ENCODE measurements around the gene ARHGAP11A. TPM values are rescaled to one million over a fixed set of nuclear protein-coding genes. Genes with fewer than 3 reads are reported as not detected.
A peak's percentile ranks its signal among the peaks of the same experiment; 100 is the strongest.

The ARHGAP11A gene
- total RNA-seq, 1 experiment from 2014 or later, result 102 TPM

DNA sequence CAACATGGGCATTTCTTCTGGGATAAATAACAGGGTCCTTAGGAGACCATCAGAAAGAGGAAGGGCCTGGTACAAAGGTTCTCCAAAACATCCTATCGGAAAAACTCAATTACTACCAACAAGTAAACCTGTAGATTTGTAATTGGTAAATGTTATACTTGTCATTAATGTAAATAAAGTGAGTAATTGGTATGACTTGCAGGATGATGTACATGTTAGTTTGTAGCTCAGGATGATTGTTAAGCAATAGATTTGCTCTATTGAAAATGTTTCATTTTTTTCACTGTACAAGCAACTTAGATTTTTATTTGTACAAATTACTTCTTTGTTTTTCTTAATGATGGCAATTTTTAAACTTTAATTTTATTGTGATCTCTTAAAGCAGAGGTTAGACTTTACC lies 22.4 kb downstream of the ARHGAP11A start:
- Histone ChIP-seq H3K9me3 (ENCODE audit: control insufficient read depth in 1 of 2, insufficient read depth in 1 of 2, low read depth in 1 of 2, low read length in 2 of 2) (no peaks in the 10 kb centered on the region), H4K20me1 (ENCODE audit: insufficient read depth) (no peaks in the 10 kb centered on the region), H3K4me2 (ENCODE audit: low read length) (no peak overlapping the region), H3K27me3 (ENCODE audit: insufficient read depth, low read length) (no peaks in the 10 kb centered on the region), H3K36me3 (ENCODE audit: control insufficient read depth in 1 of 2, insufficient read depth in 2 of 2, low read length in 2 of 2) (peaks cover 66 to 67% of the 10 kb centered on the region in 2 experiments), H3K4me1 (ENCODE audit: control insufficient read depth in 1 of 2, insufficient read depth in 2 of 2, low read length in 2 of 2) (no peaks in the 10 kb centered on the region), H3K79me2 (ENCODE audit: insufficient read depth, low read length) (peaks cover 34% of the 10 kb centered on the region), H2AFZ (ENCODE audit: low read depth, low read length, poor library complexity, severe bottlenecking) (no peak overlapping the region), H3K9me2 (ENCODE audit: insufficient read depth) (no peaks in the 10 kb centered on the region), H3K27ac (ENCODE audit: low read depth, low read length) (no peak overlapping the region), H3K9ac (ENCODE audit: low read length) (no peak overlapping the region), H3K4me3 (replicated peaks in 1 of 2; ENCODE audit: low read depth in 1 of 2, low read length in 2 of 2) (no peak overlapping the region)
- CTCF ChIA-PET, result no interaction called here
- POLR2A ChIA-PET, result no interaction called here
- RAD21 ChIA-PET (ENCODE audit: low non-redundant PET in 1 of 2, low total read pairs in 2 of 2, uncharacterized antibody in 2 of 2, unreplicated experiment in 2 of 2), result no interaction called here
- DNase-seq (ENCODE audit: low read depth, low spot score) (no peak), ATAC-seq (no peak)
- TF ChIP-seq POLR2AphosphoS5 (IDR thresholded peaks at IDR 0.05; ENCODE audit: low read depth, low read length) (no peak), CBX3 (IDR thresholded peaks at IDR 0.05; ENCODE audit: low read depth) (no peak), SP1 (IDR thresholded peaks at IDR 0.05; ENCODE audit: low read depth) (no peak), CEBPB (IDR thresholded peaks at IDR 0.05; ENCODE audit: low read depth) (no peak), JUND (IDR thresholded peaks at IDR 0.05) (no peak), ZFX (IDR thresholded peaks at IDR 0.05) (no peak)
- TF ChIP-seq, protein P1, sequence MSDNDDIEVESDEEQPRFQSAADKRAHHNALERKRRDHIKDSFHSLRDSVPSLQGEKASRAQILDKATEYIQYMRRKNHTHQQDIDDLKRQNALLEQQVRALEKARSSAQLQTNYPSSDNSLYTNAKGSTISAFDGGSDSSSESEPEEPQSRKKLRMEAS (IDR thresholded peaks at IDR 0.05), result no peak
- intact Hi-C loops (cut with micrococcal nuclease), result no loop called here
- no TSS peak for BruUV-seq (replicated peaks)

DNA sequence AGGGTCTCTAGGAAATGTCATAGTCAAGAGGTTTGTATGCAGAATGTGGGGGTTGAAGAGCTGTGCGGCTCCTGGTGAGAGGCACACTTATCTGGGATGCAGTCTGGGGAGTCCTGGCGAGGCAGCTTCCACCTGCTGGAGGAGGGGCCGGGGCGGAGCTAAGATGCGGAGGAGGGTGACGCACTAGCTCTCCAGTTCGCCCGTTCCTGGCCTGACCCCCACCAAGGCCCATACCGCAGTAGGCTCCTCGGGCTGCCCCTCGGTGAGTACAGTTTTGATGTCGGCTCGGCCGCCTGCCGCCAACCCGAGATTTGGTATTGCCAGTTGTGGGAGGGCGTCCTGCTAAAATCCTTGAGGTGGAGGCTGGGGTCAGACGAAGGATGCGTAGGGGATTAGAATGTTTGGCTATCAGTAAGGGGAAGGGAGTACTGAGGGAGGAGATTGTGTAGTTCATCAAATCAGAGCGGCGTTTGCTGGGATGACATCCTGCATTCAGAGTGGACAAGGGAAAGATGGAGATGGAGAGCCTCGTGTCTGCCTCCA lies 26.3 kb downstream of the ARHGAP11A start, which contains the start of gene SCG5:
SCG5 (plus strand) TSS at position 194 of the 543 bp plus-strand sequence. CDS start 1,883 bp downstream, outside the sequence.
- peak; percentile 52 for ATAC-seq
- no peak within 1 kb of the TSS for H3K4me2 ChIP-seq (ENCODE audit: low read length)
- intact Hi-C loops (cut with micrococcal nuclease), result no loop called here
- no peak within 1 kb of the TSS for H3K27ac ChIP-seq (ENCODE audit: low read depth, low read length)
- TF ChIP-seq ZFX (IDR thresholded peaks at IDR 0.05) (no peak), POLR2AphosphoS5 (IDR thresholded peaks at IDR 0.05; ENCODE audit: low read depth, low read length) (no peak), POLR2A (IDR thresholded peaks at IDR 0.05; ENCODE audit: borderline replicate concordance, extremely low read depth, insufficient read depth, insufficient read length) (no peak), EZH2 (IDR thresholded peaks at IDR 0.05) (no peak), TCF7L2 (IDR thresholded peaks at IDR 0.05; ENCODE audit: borderline replicate concordance, extremely low read depth, insufficient read depth, insufficient read length) (no peak), JUND (IDR thresholded peaks at IDR 0.05) (no peak), ZNF274 (IDR thresholded peaks at IDR 0.05; ENCODE audit: low read depth, low read length) (no peak), CEBPB (IDR thresholded peaks at IDR 0.05; ENCODE audit: low read depth) (no peak), YY1 (IDR thresholded peaks at IDR 0.05; ENCODE audit: extremely low read depth, insufficient replicate concordance, low read depth, low read length) (no peak), SP1 (IDR thresholded peaks at IDR 0.05; ENCODE audit: low read depth) (no peak), SIN3A (IDR thresholded peaks at IDR 0.05; ENCODE audit: low read depth) (no peak), FOSL1 (IDR thresholded peaks at IDR 0.05; ENCODE audit: low read depth) (no peak), RAD21 (IDR thresholded peaks at IDR 0.05; ENCODE audit: low read depth) (no peak)
- TF ChIP-seq, protein P2, sequence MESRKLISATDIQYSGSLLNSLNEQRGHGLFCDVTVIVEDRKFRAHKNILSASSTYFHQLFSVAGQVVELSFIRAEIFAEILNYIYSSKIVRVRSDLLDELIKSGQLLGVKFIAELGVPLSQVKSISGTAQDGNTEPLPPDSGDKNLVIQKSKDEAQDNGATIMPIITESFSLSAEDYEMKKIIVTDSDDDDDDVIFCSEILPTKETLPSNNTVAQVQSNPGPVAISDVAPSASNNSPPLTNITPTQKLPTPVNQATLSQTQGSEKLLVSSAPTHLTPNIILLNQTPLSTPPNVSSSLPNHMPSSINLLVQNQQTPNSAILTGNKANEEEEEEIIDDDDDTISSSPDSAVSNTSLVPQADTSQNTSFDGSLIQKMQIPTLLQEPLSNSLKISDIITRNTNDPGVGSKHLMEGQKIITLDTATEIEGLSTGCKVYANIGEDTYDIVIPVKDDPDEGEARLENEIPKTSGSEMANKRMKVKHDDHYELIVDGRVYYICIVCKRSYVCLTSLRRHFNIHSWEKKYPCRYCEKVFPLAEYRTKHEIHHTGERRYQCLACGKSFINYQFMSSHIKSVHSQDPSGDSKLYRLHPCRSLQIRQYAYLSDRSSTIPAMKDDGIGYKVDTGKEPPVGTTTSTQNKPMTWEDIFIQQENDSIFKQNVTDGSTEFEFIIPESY (IDR thresholded peaks at IDR 0.05; ENCODE audit: extremely low read depth, insufficient replicate concordance, low read length), result no peak
- TF ChIP-seq, protein P1 (IDR thresholded peaks at IDR 0.05), result no peak
- ChIA-PET RAD21 (ENCODE audit: low non-redundant PET in 1 of 2, low total read pairs in 2 of 2, uncharacterized antibody in 2 of 2, unreplicated experiment in 2 of 2) (no interaction called here), POLR2A (no interaction called here), CTCF (no interaction called here)
- no peaks in the 10 kb centered on the region for H3K4me1 ChIP-seq (ENCODE audit: control insufficient read depth in 1 of 2, insufficient read depth in 2 of 2, low read length in 2 of 2)
- H4K20me1 ChIP-seq (ENCODE audit: insufficient read depth), result no peaks in the 10 kb centered on the region
- no peak within 1 kb of the TSS for H3K9ac ChIP-seq (ENCODE audit: low read length)
- no peaks in the 10 kb centered on the region for H3K9me3 ChIP-seq (ENCODE audit: control insufficient read depth in 1 of 2, insufficient read depth in 1 of 2, low read depth in 1 of 2, low read length in 2 of 2)
- H2AFZ ChIP-seq (ENCODE audit: low read depth, low read length, poor library complexity, severe bottlenecking), result no peak within 1 kb of the TSS
- peaks cover 11% of the 10 kb centered on the region; the same call in 1 of the 2 replicates for H3K79me2 ChIP-seq (ENCODE audit: insufficient read depth, low read length)
- BruUV-seq (replicated peaks), result no TSS peak
- no peaks in the 10 kb centered on the region for H3K9me2 ChIP-seq (ENCODE audit: insufficient read depth)
- H3K36me3 ChIP-seq (ENCODE audit: control insufficient read depth in 1 of 2, insufficient read depth in 2 of 2, low read length in 2 of 2), result peaks cover 35 to 36% of the 10 kb centered on the region in 2 experiments
- H3K4me3 ChIP-seq (replicated peaks in 1 of 2; ENCODE audit: low read depth in 1 of 2, low read length in 2 of 2), result no peak within 1 kb of the TSS
- no peak for DNase-seq (ENCODE audit: low read depth, low spot score)
- H3K27me3 ChIP-seq (ENCODE audit: insufficient read depth, low read length), result no peaks in the 10 kb centered on the region

Measured in HCT116 (cell line).